Fibroblast of pulmonary artery (primary cell): ENCODE results near the gene RAB3A.
A peak's percentile ranks its signal among the peaks of the same experiment; 100 is the strongest.

Source experiments
- DNase-seq: peaks from one replicate; pipeline ENCODE4 v3.0.0-alpha.2; 2010; ENCODE audit warnings: low read depth
- H3K4me3 ChIP-seq: replicated peaks from 2 replicates; pipeline ENCODE4 v1.5.1; 2011; ENCODE audit warnings: low read depth, mild to moderate bottlenecking, control low read depth, low read length, moderate library complexity
- CTCF ChIP-seq: IDR thresholded peaks from 2 replicates; pipeline ENCODE4 v1.5.1; 2011; ENCODE audit warnings: mild to moderate bottlenecking, control low read depth, low read length, inconsistent platforms; ENCODE audit errors: missing control alignments

RAB3A gene

GRCh38 chr19:18224525-18225354, 20.9 kb upstream of the RAB3A start:
- peak; percentile 100 for DNase-seq
- peak overlapping the region; percentile 50 for H3K4me3 ChIP-seq
- TF ChIP-seq CTCF = no peak

- DNase-seq = no peak
- TF ChIP-seq CTCF = no peak
Measured at GRCh38 chr19:18223860-18224524, 20.1 kb upstream of the RAB3A start.

DNA sequence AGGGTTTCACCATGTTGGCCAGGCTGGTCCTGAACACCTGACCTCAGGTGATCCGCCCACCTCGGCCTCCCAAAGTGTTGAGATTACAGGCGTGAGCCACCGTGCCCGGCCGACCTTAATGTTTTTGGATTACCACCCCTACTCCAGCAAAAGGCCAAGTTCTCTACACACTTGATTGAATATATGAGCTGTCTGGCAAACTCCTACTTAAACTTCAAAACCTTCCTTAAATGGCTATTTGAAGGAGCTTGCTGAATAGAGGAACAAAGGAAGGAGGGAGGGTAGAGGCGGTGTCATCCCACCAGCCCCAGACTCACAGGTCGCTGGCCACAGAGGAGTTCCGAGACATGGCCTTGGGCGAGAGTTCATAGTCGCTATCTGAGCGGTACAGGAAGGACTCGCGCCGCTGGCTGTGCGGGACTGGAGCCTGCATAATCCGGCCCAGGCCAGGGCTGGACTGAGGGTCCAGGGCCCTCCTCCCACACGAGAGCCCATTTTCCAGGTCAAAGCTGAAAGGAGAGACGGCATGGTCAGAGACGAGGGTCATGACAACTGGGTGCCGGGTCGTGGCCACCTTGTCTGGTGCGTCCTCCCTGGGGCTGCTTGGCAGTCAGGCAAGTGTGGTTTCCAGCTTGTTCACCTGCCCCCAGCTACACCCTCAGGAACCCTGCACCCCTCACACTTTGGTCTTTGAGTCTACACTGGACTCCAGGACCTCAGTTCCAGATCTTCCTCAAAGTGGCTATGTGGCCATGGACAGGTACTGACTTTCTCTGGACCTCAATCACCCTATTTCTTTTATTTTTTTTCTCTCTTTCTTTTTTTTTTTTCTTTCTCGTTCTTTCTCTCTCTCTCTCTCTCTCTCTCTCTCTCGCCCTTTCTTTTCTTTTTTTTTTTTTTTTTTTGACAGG, 18.2 kb upstream of the RAB3A start:
- no peak for DNase-seq
- TF ChIP-seq CTCF = no peak
- no peak overlapping the region for H3K4me3 ChIP-seq

More at GRCh38 chr19:18223860-18224524, 20.1 kb upstream of the RAB3A start:
- peak overlapping the region; percentile 50 for H3K4me3 ChIP-seq

DNA sequence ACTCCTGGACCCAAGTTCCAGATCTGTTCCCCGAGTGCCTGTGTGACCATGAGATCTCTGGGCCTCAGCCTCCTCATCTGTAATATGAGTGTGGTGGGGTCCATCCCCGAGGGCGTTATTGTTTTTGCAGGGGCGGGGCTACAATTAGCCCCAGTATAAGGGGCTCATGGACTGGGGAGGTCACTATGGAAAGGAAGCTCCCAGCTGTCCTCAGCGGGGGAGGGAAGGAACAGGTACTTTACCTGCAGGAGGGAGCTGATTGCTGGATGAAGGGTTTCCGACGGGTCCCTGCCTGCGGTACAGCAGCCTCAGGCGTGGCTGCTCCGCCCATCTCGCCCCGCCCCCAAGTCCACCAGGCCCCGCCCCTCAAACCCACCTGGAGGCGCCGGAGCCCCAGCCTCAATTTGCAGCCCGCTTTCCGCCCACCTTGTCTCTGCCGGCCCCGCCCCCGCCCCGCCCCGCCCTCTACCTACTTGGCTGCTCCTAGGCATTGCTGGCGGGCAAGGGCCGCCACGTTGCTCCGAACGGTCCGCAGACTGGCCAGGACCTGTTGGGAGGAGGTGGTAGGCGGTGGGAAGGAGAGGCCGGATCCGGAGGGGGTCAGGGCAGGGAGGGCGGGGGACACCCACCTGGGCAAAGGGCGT, 16.9 kb upstream of the RAB3A start:
- DNase-seq = no peak
- TF ChIP-seq CTCF = no peak
- H3K4me3 ChIP-seq = no peak overlapping the region

DNA sequence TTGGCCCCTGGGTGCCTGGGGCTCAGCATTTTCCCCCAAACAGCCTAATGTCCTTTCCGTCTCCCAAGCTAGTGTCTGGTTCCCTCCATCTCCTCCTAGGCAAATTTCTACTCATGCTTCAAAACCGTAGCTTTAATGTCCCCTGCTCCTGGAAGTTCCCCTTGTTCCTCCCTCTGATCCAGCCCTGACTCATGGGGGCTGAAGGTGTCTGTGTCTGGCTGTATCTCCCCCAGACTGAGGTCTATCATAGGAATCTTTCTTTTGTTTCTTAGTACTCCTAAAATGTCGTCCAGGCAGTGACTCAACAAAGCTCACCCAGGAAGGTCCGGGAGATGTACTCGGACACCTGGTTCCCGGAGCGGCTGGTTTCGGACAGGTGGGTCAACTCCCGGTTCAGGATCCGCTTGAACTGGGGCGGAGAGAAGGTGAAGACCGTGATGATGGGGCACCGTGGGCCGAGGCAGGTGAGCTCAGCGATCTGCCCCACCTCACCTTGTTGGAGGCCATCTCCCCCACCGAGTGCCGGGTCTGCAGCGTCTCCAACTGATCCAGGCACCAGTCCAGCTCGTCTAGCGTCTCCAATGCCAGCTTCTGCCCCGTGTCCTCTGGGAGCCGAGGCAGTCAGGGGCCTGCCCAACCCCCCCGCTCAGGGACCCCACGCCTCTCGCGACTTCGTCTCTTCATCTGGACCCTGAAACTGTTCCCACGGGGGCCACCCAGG, 16.2 kb upstream of the RAB3A start:
- no peak for TF ChIP-seq CTCF
- H3K4me3 ChIP-seq = no peak overlapping the region
- no peak for DNase-seq

DNA sequence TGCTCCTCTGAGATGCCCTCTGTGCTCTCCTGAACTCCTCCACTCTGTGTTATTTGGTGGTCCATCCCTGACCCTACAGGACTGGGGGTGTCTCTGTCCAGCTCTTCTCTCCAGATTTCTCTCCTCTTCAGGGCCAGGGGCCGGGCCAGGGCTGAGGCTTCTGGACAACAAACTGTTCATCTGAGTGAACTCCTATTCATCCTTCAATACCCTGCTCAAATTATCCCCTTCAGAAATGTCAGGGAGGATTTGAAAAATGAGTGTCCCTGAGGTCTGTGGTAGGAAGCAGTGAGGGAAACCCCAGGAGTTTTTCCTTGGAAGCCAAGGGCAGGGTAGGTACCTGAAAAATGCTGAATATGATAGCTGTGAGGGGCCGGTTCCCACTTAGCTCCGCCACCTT, 14.8 kb upstream of the RAB3A start:
- H3K4me3 ChIP-seq = no peak overlapping the region
- TF ChIP-seq CTCF = no peak
- no peak for DNase-seq
